ENCODE measurements around the gene POU2AF3.

GRCh38 chr11:111297696-111298095 is 650 bp upstream of the POU2AF3 start:
- TF ChIP-seq RAD21 (IDR thresholded peaks at IDR 0.05; ENCODE audit: low read length): no peak
- no peak for TF ChIP-seq CTCF (IDR thresholded peaks at IDR 0.05)
- no peak for TF ChIP-seq POLR2AphosphoS5 (IDR thresholded peaks at IDR 0.05; ENCODE audit: low read depth, low read length)
- no peak for TF ChIP-seq EZH2phosphoT487 (IDR thresholded peaks at IDR 0.05; ENCODE audit: borderline replicate concordance, low read depth)

All from SK-N-SH (cell line).